Fibroblast of mammary gland (primary cell): Measurements from ENCODE around the gene CBLN3.

Source experiments
- DNase-seq: peaks from one replicate; pipeline ENCODE4 v3.0.0-alpha.2; 2010; ENCODE audit warnings: low read depth
- H3K4me3 ChIP-seq: 2 replicates; pipeline ENCODE4 v1.5.1; 2011; ENCODE audit warnings: low read depth, mild to moderate bottlenecking, low read length, moderate library complexity; ENCODE audit not compliant: control insufficient read depth
- CTCF ChIP-seq: conservative IDR thresholded peaks from 2 replicates; pipeline ENCODE4 v1.5.1; 2011; ENCODE audit warnings: low read depth, low read length, inconsistent platforms; ENCODE audit not compliant: control insufficient read depth, insufficient read depth

CBLN3 gene

GRCh38 chr14:24422694-24423601 lies 6.5 kb downstream of the CBLN3 start:
- H3K4me3 ChIP-seq = no peak overlapping the region
- TF ChIP-seq CTCF = no peak
- DNase-seq = no peak

- TF ChIP-seq CTCF = no peak
- DNase-seq = no peak
- H3K4me3 ChIP-seq = no peak overlapping the region
These were observed 7.2 kb downstream of the CBLN3 start for GRCh38 chr14:24422261-24422660.

- no peak overlapping the region for H3K4me3 ChIP-seq
- TF ChIP-seq CTCF = no peak
- DNase-seq = no peak
These were observed 11.0 kb downstream of the CBLN3 start for GRCh38 chr14:24418492-24418873.

- TF ChIP-seq CTCF = no peak
- DNase-seq = no peak
- no peak overlapping the region for H3K4me3 ChIP-seq
These were observed 11.5 kb downstream of the CBLN3 start for GRCh38 chr14:24417832-24418491.

- H3K4me3 ChIP-seq = no peak overlapping the region
- DNase-seq = no peak
- no peak for TF ChIP-seq CTCF
These were observed 12.4 kb downstream of the CBLN3 start for GRCh38 chr14:24416932-24417619.

GRCh38 chr14:24416254-24416931 lies 13.1 kb downstream of the CBLN3 start:
- no peak for DNase-seq
- no peak overlapping the region for H3K4me3 ChIP-seq
- no peak for TF ChIP-seq CTCF
